ENCODE data around the gene GPR37L1. TPM values are rescaled to one million over a fixed set of nuclear protein-coding genes. Genes with fewer than 3 reads are reported as not detected.

The GPR37L1 gene
- total and polyA plus RNA-seq, 10 of the 15 experiments (the other 5 are each of a cell fraction or from before 2014, with no cell fraction given), result under 0.01 to 0.08 (median 0.02) TPM; not detected in 5

- Histone ChIP-seq H4K20me1 (ENCODE audit: control insufficient read depth, insufficient read depth) (peaks cover 3% of the 10 kb centered on the region; the same call in 1 of the 2 replicates), H3K4me1 (ENCODE audit: control insufficient read depth, insufficient read depth, low read length) (no peaks in the 10 kb centered on the region), H3K27me3 (replicated peaks in 1 of 2; ENCODE audit: control insufficient read depth in 2 of 2, insufficient read depth in 2 of 2, low read length in 1 of 2) (no peaks in the 10 kb centered on the region; a peak in 1 of 4 replicates), H3K9me3 (replicated peaks; ENCODE audit: control insufficient read depth, insufficient read depth, low read length) (no peaks in the 10 kb centered on the region), H3K27ac (ENCODE audit: control insufficient read depth, insufficient read depth) (no peak overlapping the region), H3K4me2 (ENCODE audit: control insufficient read depth, insufficient read depth) (no peak overlapping the region), H3K9ac (ENCODE audit: control insufficient read depth, insufficient read depth, low read length) (no peak overlapping the region), H3K79me2 (ENCODE audit: control insufficient read depth, insufficient read depth, low read length) (no peaks in the 10 kb centered on the region), H3K4me3 (no peak overlapping the region), H3K36me3 (ENCODE audit: control insufficient read depth in 2 of 2, insufficient read depth in 2 of 2, low read length in 1 of 2) (peaks cover 7 to 16% of the 10 kb centered on the region in 2 experiments), H2AFZ (ENCODE audit: control insufficient read depth, low read depth, low read length) (no peak overlapping the region)
- SMC1A ChIA-PET (ENCODE audit: uncharacterized antibody, unreplicated experiment), result no interaction called here
- intact Hi-C loops (cut with micrococcal nuclease; ENCODE audit: unreplicated experiment) (no loop called here), in situ Hi-C loops (cut with MboI) (no loop called here)
- BruUV-seq (replicated peaks), result no TSS peak
- ATAC-seq (no peak), DNase-seq (ENCODE audit: low read depth, low spot score) (no peak), FAIRE-seq (no peak)
- POLR2A ChIA-PET, result interaction anchor here (0.7 kb wide), 1 partner anchor 16 kb away, joined by 3 read pairs; no protein-coding TSS in a partner anchor
- RAD21 ChIA-PET (ENCODE audit: unreplicated experiment), result interaction anchor here (0.7 kb wide), 1 partner anchor 13 kb away, joined by 3 read pairs; no protein-coding TSS in a partner anchor
- WGBS (ENCODE audit: insufficient coverage, insufficient replicate concordance, low lambda C conversion rate, missing lambda C conversion rate), result 46% methylated on average over 11 of the region's 11 CpGs
- CTCF ChIA-PET, result interaction anchor here (0.6 to 2.1 kb wide), 6 partner anchors 8 to 234 kb away, joined by 3 to 6 read pairs (median 4); no protein-coding TSS in a partner anchor
- peak; percentile 22 for TF ChIP-seq POLR2A (IDR thresholded peaks at IDR 0.05; ENCODE audit: low read depth, low read length)
- no peak for TF ChIP-seq RUNX3 (IDR thresholded peaks at IDR 0.05; ENCODE audit: low read length)
These were observed 7.6 kb downstream of the GPR37L1 start for GRCh38 chr1:202130297-202130721.

GRCh38 chr1:202130816-202131522 lies 8.3 kb downstream of the GPR37L1 start:
- no peak for DNase-seq (ENCODE audit: low read depth, low spot score)
- ATAC-seq, result no peak
- ChIA-PET RAD21 (ENCODE audit: unreplicated experiment) (interaction anchor here (1.2 kb wide), 1 partner anchor 131 kb away, joined by 3 read pairs; no protein-coding TSS in a partner anchor), CTCF (interaction anchor here (0.7 to 2.1 kb wide), 6 partner anchors 7 to 422 kb away, joined by 4 to 6 read pairs (median 4); no protein-coding TSS in a partner anchor), SMC1A (ENCODE audit: uncharacterized antibody, unreplicated experiment) (interaction anchor here (0.8 kb wide), 1 partner anchor 12 kb away, joined by 3 read pairs; no protein-coding TSS in a partner anchor), POLR2A (no interaction called here)
- peaks cover 3% of the 10 kb centered on the region; the same call in 1 of the 2 replicates for H4K20me1 ChIP-seq (ENCODE audit: control insufficient read depth, insufficient read depth)
- H3K27ac ChIP-seq (ENCODE audit: control insufficient read depth, insufficient read depth), result no peak overlapping the region
- intact Hi-C loops (cut with micrococcal nuclease; ENCODE audit: unreplicated experiment) (no loop called here), in situ Hi-C loops (cut with MboI) (no loop called here)
- H3K9ac ChIP-seq (ENCODE audit: control insufficient read depth, insufficient read depth, low read length), result no peak overlapping the region
- no peak for TF ChIP-seq IKZF1 (conservative IDR thresholded peaks at IDR 0.05)
- TF ChIP-seq POLR2AphosphoS2 (IDR thresholded peaks at IDR 0.05; ENCODE audit: low read depth, low read length), result peak; percentile 72; the same call in 1 of the 2 replicates
- no peak for FAIRE-seq
- H2AFZ ChIP-seq (ENCODE audit: control insufficient read depth, low read depth, low read length), result no peak overlapping the region
- H3K4me1 ChIP-seq (ENCODE audit: control insufficient read depth, insufficient read depth, low read length), result no peaks in the 10 kb centered on the region
- no TSS peak for BruUV-seq (replicated peaks)
- H3K27me3 ChIP-seq (replicated peaks in 1 of 2; ENCODE audit: control insufficient read depth in 2 of 2, insufficient read depth in 2 of 2, low read length in 1 of 2), result no peaks in the 10 kb centered on the region; a peak in 1 of 4 replicates
- no peaks in the 10 kb centered on the region for H3K79me2 ChIP-seq (ENCODE audit: control insufficient read depth, insufficient read depth, low read length)
- H3K4me3 ChIP-seq, result no peak overlapping the region
- H3K4me2 ChIP-seq (ENCODE audit: control insufficient read depth, insufficient read depth), result no peak overlapping the region
- no peaks in the 10 kb centered on the region for H3K9me3 ChIP-seq (replicated peaks; ENCODE audit: control insufficient read depth, insufficient read depth, low read length)
- H3K36me3 ChIP-seq (ENCODE audit: control insufficient read depth in 2 of 2, insufficient read depth in 2 of 2, low read length in 1 of 2), result peaks cover 7 to 21% of the 10 kb centered on the region in 2 experiments
- 75% methylated on average over 9 of the region's 9 CpGs for WGBS (ENCODE audit: insufficient coverage, insufficient replicate concordance, low lambda C conversion rate, missing lambda C conversion rate)
